Upper lobe of left lung (tissue), 6 donors: ENCODE data around the gene SNAP23. TPM values are rescaled to one million over a fixed set of nuclear protein-coding genes. Genes with fewer than 3 reads are reported as not detected.
A peak's percentile ranks its signal among the peaks of the same experiment; 100 is the strongest.

Experiments
- ATAC-seq, 2 donors: fragments of 200-7000 bp; cut with Tn5 transposase; one replicate each; pipeline ENCODE4 v1.9.1; 2022; ENCODE audit warnings: mild to moderate bottlenecking in 2 of 2, moderate library complexity in 2 of 2; ENCODE audit not compliant: low FRiP score in 2 of 2
- DNase-seq, 2 donors: peaks; one replicate each; pipeline ENCODE4 v3.0.0-alpha.2; 2019 to 2020
- H3K27ac ChIP-seq, 4 donors: fragments of 200-600 bp; sonication (generic); one replicate each; pipeline ENCODE4 v1.5.1; 2016 to 2019
- H3K27me3 ChIP-seq, 4 donors: fragments of 200-600 bp; sonication (generic); one replicate each; pipeline ENCODE4 v1.5.1; 2017 to 2019
- H3K36me3 ChIP-seq, 4 donors: fragments of 200-600 bp; sonication (generic); one replicate each; pipeline ENCODE4 v1.5.1; 2016 to 2019
- H3K4me1 ChIP-seq, 4 donors: fragments of 200-600 bp; sonication (generic); one replicate each; pipeline ENCODE4 v1.5.1; 2018 to 2019
- H3K4me3 ChIP-seq, 4 donors: fragments of 200-600 bp; sonication (generic); one replicate each; pipeline ENCODE4 v1.5.1; 2017 to 2019; ENCODE audit warnings: mild to moderate bottlenecking in 2 of 4, moderate library complexity in 1 of 4
- H3K9me3 ChIP-seq, 4 donors: fragments of 200-600 bp; sonication (generic); one replicate each; pipeline ENCODE4 v1.5.1; 2018 to 2019
- CTCF ChIP-seq, 6 experiments: fragments of 450-650 bp in 4 of 6; fragments of 200-600 bp in 2 of 6; sonication (generic) in 2 of 6; IDR thresholded peaks; one replicate each; pipeline ENCODE4 v1.5.1; 2016 to 2019; ENCODE audit warnings: antibody characterized with exemption in 6 of 6
- EP300 ChIP-seq, 4 donors: sonication (generic); formaldehyde crosslinking; IDR thresholded peaks; one replicate each; pipeline ENCODE4 v1.5.1; 2017; ENCODE audit warnings: antibody characterized with exemption in 4 of 4, control low read depth in 2 of 4
- POLR2A ChIP-seq, 4 donors: fragments of 450-650 bp; IDR thresholded peaks; one replicate each; pipeline ENCODE4 v1.5.1; 2016 to 2017; ENCODE audit warnings: antibody characterized with exemption in 4 of 4, mild to moderate bottlenecking in 2 of 4
- POLR2AphosphoS5 ChIP-seq, 2 donors: sonication (generic); formaldehyde crosslinking; IDR thresholded peaks; one replicate each; pipeline ENCODE4 v1.5.1; 2017; ENCODE audit warnings: antibody characterized with exemption in 2 of 2
- WGBS, 2 donors: methylation state at CpG; one replicate each; pipeline ENCODE4 v1.1.5; 2017 to 2018; 5-methylcytosine and 5-hydroxymethylcytosine counted together
- total RNA-seq, 6 donors: library from RNA; depleted of rRNA in 4 of 6; stranded (reverse); fragments of >200 nt in 4 of 6; gene quantifications; one replicate each; pipeline versions ENCODE4 v1.1.0 to v1.2.1, GENCODE V29; 2016 to 2021
- donor health status: DM: no; HTN: no; CAD: no; lungs with moderate emphysema.
- donor health status: DM: no; HTN: yes; CAD: no; lungs with severe emphysema.

SNAP23 gene
- total RNA-seq, 6 donors from 2014 or later: 47.3 to 108 (median 63.7) TPM

DNA sequence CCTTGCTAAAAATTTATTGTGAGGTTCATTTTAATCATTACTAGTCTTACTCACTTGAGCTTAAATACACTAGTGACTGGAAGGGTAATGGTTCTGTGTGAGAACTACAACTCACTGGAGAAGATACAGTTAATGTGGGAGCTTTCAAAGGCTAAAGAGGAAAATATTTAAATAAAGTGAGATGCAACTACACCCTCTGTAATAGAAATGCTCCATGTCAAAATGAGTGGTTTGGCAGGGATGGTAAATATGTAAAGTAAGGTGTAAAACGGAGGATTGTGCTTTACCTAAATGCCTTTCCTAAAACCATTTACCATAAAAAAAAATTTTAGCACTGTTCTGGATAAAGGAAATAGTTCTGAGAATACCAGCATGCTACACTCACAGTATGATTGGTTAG, 37.8 kb downstream of the SNAP23 start:
- 94 to 100% methylated on average over 1 of the region's 1 CpG for WGBS, 2 donors
- no peak for ATAC-seq
- Histone ChIP-seq H3K4me1 (no peaks in the 10 kb centered on the region), H3K9me3 (no peaks in the 10 kb centered on the region), H3K27me3 (no peaks in the 10 kb centered on the region), H3K27ac (no peak overlapping the region), H3K4me3 (no peak overlapping the region), H3K36me3 (peaks cover 0 to 79% (median 37%) of the 10 kb centered on the region in 4 donors)
- TF ChIP-seq CTCF (IDR thresholded peaks at IDR 0.05) (no peak), EP300 (IDR thresholded peaks at IDR 0.05) (no peak), POLR2AphosphoS5 (IDR thresholded peaks at IDR 0.05) (no peak), POLR2A (IDR thresholded peaks at IDR 0.05) (no peak)
- DNase-seq: no peak

DNA sequence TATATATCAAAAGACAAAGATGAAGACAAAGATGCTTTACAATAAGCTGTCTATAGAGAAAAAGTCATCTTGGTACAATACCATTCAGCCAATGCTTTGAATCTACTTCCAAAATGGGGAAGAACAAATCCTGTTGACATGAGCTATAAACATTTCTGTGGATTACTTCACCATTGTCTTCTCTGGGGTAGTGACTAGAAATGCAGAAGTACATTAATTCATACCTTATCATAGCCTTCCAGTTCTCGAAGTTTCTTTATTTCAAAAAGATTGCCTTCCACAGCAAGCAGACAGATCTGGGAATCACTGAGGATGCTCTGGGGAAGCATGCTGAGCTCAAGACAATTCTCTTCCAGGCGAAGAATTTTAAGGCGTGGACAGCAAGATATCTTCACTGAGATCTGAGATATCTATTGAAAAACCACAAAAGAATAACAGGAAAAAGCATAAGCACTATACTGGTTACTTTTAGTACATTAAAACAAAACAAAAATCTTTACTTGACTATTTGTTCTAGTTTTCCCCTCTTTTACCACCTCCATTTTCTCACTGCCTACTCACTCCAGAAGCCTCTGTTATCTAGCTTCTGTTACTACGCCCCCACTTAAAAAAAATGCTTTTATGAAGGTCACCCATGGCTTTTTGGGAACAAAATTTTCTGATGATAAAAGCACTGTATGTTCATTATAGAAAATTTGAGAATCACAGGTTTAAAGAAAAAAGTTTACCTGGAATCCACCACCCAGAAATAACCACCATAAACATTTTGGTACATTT, 49.6 kb downstream of the SNAP23 start:
- peaks cover 4 to 47% (median 21%) of the 10 kb centered on the region in 4 donors for H3K36me3 ChIP-seq
- H3K4me1 ChIP-seq: peaks cover 21 to 40% (median 29%) of the 10 kb centered on the region in 4 donors
- H3K27me3 ChIP-seq: no peaks in the 10 kb centered on the region
- ATAC-seq: no peak
- WGBS, 2 donors: 77% methylated on average over 4 of the region's 4 CpGs
- no peak for TF ChIP-seq CTCF (IDR thresholded peaks at IDR 0.05)
- TF ChIP-seq POLR2AphosphoS5 (IDR thresholded peaks at IDR 0.05): no peak
- no peak for TF ChIP-seq EP300 (IDR thresholded peaks at IDR 0.05)
- no peak for TF ChIP-seq POLR2A (IDR thresholded peaks at IDR 0.05)
- H3K27ac ChIP-seq: peak overlapping the region in 3 of 4 donors; percentile 17 to 38 (median 29)
- no peak for DNase-seq
- no peaks in the 10 kb centered on the region for H3K9me3 ChIP-seq
- no peak overlapping the region for H3K4me3 ChIP-seq

DNA sequence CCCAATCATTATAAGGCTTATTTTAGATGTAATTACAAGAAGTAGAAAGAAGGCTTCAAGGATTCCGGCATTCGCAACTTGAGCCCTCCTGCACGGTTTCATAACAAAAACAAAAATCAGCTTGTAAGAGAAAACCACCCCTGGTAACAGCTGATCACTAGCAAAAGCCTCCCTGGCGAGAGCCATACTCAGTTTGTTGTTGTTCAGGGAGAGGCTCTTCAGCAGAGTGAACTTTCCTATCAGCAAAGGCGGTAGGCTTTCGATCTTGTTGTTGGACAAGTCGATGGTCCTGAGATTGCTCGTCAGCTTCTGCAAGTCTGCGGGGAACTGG, 52.4 kb downstream of the SNAP23 start:
- peaks cover 24 to 46% (median 33%) of the 10 kb centered on the region in 4 donors for H3K4me1 ChIP-seq
- H3K27me3 ChIP-seq: no peaks in the 10 kb centered on the region
- peak overlapping the region; percentile 90 to 98 (median 96) for H3K27ac ChIP-seq
- 3 to 4% methylated on average over 9 of the region's 9 CpGs for WGBS, 2 donors
- ATAC-seq: peak; percentile 22 to 48
- peak overlapping the region; percentile 69 to 99 (median 92) for H3K4me3 ChIP-seq
- peaks cover 4 to 28% (median 16%) of the 10 kb centered on the region in 4 donors for H3K36me3 ChIP-seq
- H3K9me3 ChIP-seq: no peaks in the 10 kb centered on the region
- no peak for TF ChIP-seq POLR2A (IDR thresholded peaks at IDR 0.05)
- no peak for TF ChIP-seq EP300 (IDR thresholded peaks at IDR 0.05)
- TF ChIP-seq POLR2AphosphoS5 (IDR thresholded peaks at IDR 0.05): no peak
- no peak for TF ChIP-seq CTCF (IDR thresholded peaks at IDR 0.05)
- DNase-seq: no peak

GRCh38 chr15:42548249-42549031, 53.0 kb downstream of the SNAP23 start, which contains the start of the genes HAUS2 and LRRC57:
Gene HAUS2, plus strand, starts transcription at chr15:42548838. Its CDS starts 35 bp downstream, at chr15:42548873.
Gene LRRC57, minus strand, starts transcription at chr15:42548793. Its CDS starts 359 bp downstream, at chr15:42548434.
- Histone ChIP-seq H3K4me3 (peak within 1 kb of the TSS; percentile 69 to 99 (median 92)), H3K27me3 (no peaks in the 10 kb centered on the region), H3K9me3 (no peaks in the 10 kb centered on the region), H3K27ac (peak within 1 kb of the TSS; percentile 90 to 98 (median 96)), H3K4me1 (peaks cover 26 to 46% (median 33%) of the 10 kb centered on the region in 4 donors), H3K36me3 (peaks cover 4 to 23% (median 11%) of the 10 kb centered on the region in 4 donors)
- 0% methylated on average over 33 to 61 of the region's 71 CpGs for WGBS, 2 donors
- DNase-seq (peak; percentile 90 to 99), ATAC-seq (peak; percentile 96 to 97)
- TF ChIP-seq CTCF (IDR thresholded peaks at IDR 0.05) (peak in 2 of 6 experiments; percentile 10 to 27), POLR2AphosphoS5 (IDR thresholded peaks at IDR 0.05) (peak; percentile 95 to 99), POLR2A (IDR thresholded peaks at IDR 0.05) (peak in 3 of 4 donors; percentile 88 to 97 (median 96)), EP300 (IDR thresholded peaks at IDR 0.05) (peak in 1 of 4 donors; percentile 50)
